CD14-positive monocyte (primary cell): ENCODE results near the gene FOXA1. TPM values are rescaled to one million over a fixed set of nuclear protein-coding genes. Genes with fewer than 3 reads are reported as not detected.

ENCODE experiments used
- DNase-seq, 3 donors: peaks; one replicate each; pipeline ENCODE4 v3.0.0-alpha.2; 2011 to 2022
- H2AFZ ChIP-seq: 2 replicates; pipeline ENCODE4 v1.6.0; 2012; ENCODE audit warnings: mild to moderate bottlenecking, low read depth, low read length, inconsistent platforms; ENCODE audit not compliant: insufficient read depth, poor library complexity, severe bottlenecking
- H3K27ac ChIP-seq, 2 donors: 1 replicate in 1 of 2; 2 replicates in 1 of 2; pipeline ENCODE4 v1.5.1; 2012 to 2013; ENCODE audit warnings: low read length in 2 of 2, control low read depth in 1 of 2, inconsistent platforms in 1 of 2, low read depth in 1 of 2, mild to moderate bottlenecking in 1 of 2
- H3K27me3 ChIP-seq, 2 donors: one replicate each; pipeline versions ENCODE4 v1.6.0 to v1.6.1; 2011 to 2013; ENCODE audit warnings: low read length in 2 of 2; ENCODE audit not compliant: control insufficient read depth in 2 of 2, insufficient read depth in 2 of 2
- H3K36me3 ChIP-seq, 2 donors: replicated peaks in 1 of 2; 1 replicate in 1 of 2; 2 replicates in 1 of 2; pipeline versions ENCODE4 v1.5.1 to v1.6.1; 2012 to 2013; ENCODE audit warnings: low read length in 2 of 2, control low read depth in 1 of 2, inconsistent platforms in 1 of 2, mild to moderate bottlenecking in 1 of 2; ENCODE audit not compliant: insufficient read depth in 2 of 2, control insufficient read depth in 1 of 2
- H3K4me1 ChIP-seq, 2 donors: 1 replicate in 1 of 2; 2 replicates in 1 of 2; pipeline versions ENCODE4 v1.5.1 to v1.6.1; 2012 to 2013; ENCODE audit warnings: low read length in 2 of 2, control low read depth in 1 of 2, inconsistent platforms in 1 of 2, mild to moderate bottlenecking in 1 of 2, moderate library complexity in 1 of 2; ENCODE audit not compliant: insufficient read depth in 2 of 2, control insufficient read depth in 1 of 2
- H3K4me2 ChIP-seq: replicated peaks from 2 replicates; pipeline ENCODE3; 2012; ENCODE audit warnings: low read length, moderate library complexity, mild to moderate bottlenecking; ENCODE audit not compliant: poor library complexity, severe bottlenecking; ENCODE audit errors: extremely low read depth
- H3K4me3 ChIP-seq, 3 experiments: fragments of 200-600 bp in 1 of 3; sonication (generic) in 1 of 3; replicated peaks in 1 of 3; 1 replicate in 2 of 3; 2 replicates in 1 of 3; pipeline ENCODE4 v1.5.1; 2011 to 2013; ENCODE audit warnings: low read length in 3 of 3, mild to moderate bottlenecking in 3 of 3, control low read depth in 2 of 3, low read depth in 2 of 3, inconsistent platforms in 1 of 3, moderate library complexity in 1 of 3
- H3K79me2 ChIP-seq: 2 replicates; pipeline ENCODE4 v1.6.0; 2012; ENCODE audit warnings: mild to moderate bottlenecking, control low read depth, inconsistent platforms, low read length, moderate library complexity; ENCODE audit not compliant: insufficient read depth
- H3K9ac ChIP-seq: 2 replicates; pipeline ENCODE4 v1.6.0; 2017; ENCODE audit warnings: low read length, mild to moderate bottlenecking; ENCODE audit not compliant: insufficient read depth, poor library complexity, severe bottlenecking
- H3K9me3 ChIP-seq, 2 donors: replicated peaks in 1 of 2; 1 replicate in 1 of 2; 2 replicates in 1 of 2; pipeline versions ENCODE4 v1.5.1 to v1.6.1; 2012 to 2013; ENCODE audit warnings: low read length in 2 of 2, control low read depth in 1 of 2; ENCODE audit not compliant: control insufficient read depth in 1 of 2, insufficient read depth in 1 of 2
- H4K20me1 ChIP-seq: 2 replicates; pipeline ENCODE4 v1.6.0; 2012; ENCODE audit warnings: mild to moderate bottlenecking, low read length, control low read depth, moderate library complexity; ENCODE audit not compliant: insufficient read depth
- H3K27ac Mint-ChIP-seq, 7 donors: one replicate each; pipeline ENCODE4 v1.8.0; 2020; ENCODE audit warnings: mild to moderate bottlenecking in 7 of 7, mixed read lengths in 7 of 7, moderate library complexity in 6 of 7, inconsistent platforms in 2 of 7
- H3K27me3 Mint-ChIP-seq, 3 donors: one replicate each; pipeline ENCODE4 v1.8.0; 2021 to 2022; ENCODE audit warnings: low read depth in 3 of 3, mild to moderate bottlenecking in 3 of 3, mixed read lengths in 3 of 3, moderate library complexity in 3 of 3, inconsistent platforms in 1 of 3
- H3K36me3 Mint-ChIP-seq, 2 donors: one replicate each; pipeline ENCODE4 v1.8.0; 2020; ENCODE audit warnings: mixed read lengths in 2 of 2, inconsistent platforms in 1 of 2, mild to moderate bottlenecking in 1 of 2
- H3K4me1 Mint-ChIP-seq: one replicate; pipeline ENCODE4 v1.8.0; 2020; ENCODE audit warnings: mild to moderate bottlenecking, mixed read lengths
- H3K4me3 Mint-ChIP-seq, 2 donors: one replicate each; pipeline ENCODE4 v1.8.0; 2020; ENCODE audit warnings: mild to moderate bottlenecking in 2 of 2, mixed read lengths in 2 of 2, moderate library complexity in 1 of 2
- H3K9me3 Mint-ChIP-seq, 7 donors: one replicate each; pipeline ENCODE4 v1.8.0; 2020 to 2022; ENCODE audit warnings: mixed read lengths in 7 of 7, mild to moderate bottlenecking in 6 of 7, moderate library complexity in 6 of 7, inconsistent platforms in 2 of 7
- CTCF ChIP-seq: fragments of 200-600 bp; IDR thresholded peaks from one replicate; pipeline ENCODE4 v1.8.0; 2022; ENCODE audit warnings: antibody characterized with exemption, mild to moderate bottlenecking
- WGBS: methylation state at CpG from one replicate; pipeline ENCODE4 v1.1.5; 2013; ENCODE audit warnings: missing lambda C conversion rate; ENCODE audit not compliant: insufficient coverage; 5-methylcytosine and 5-hydroxymethylcytosine counted together
- intact Hi-C, 2 donors: fragments of 100-400 bp; cut with micrococcal nuclease; formaldehyde crosslinking; loops; one replicate each; pipeline versions ENCODE4 v1.15.0 to v1.15.1; 2023
- polyA plus RNA-seq, 3 donors: library from polyadenylated mRNA; depleted of rRNA in 1 of 3; unstranded in 2 of 3; stranded (reverse) in 1 of 3; fragments of 300-500 nt in 2 of 3; fragments of >200 nt in 1 of 3; fragmentation: Illumina TruSeq in 2 of 3; gene quantifications; 1 replicate in 2 of 3; 2 replicates in 1 of 3; pipeline ENCODE4 v1.2.3, GENCODE V29; 2012 to 2021

The FOXA1 gene
- polyA plus RNA-seq, 3 donors = 0.09 TPM; not detected in 2

DNA sequence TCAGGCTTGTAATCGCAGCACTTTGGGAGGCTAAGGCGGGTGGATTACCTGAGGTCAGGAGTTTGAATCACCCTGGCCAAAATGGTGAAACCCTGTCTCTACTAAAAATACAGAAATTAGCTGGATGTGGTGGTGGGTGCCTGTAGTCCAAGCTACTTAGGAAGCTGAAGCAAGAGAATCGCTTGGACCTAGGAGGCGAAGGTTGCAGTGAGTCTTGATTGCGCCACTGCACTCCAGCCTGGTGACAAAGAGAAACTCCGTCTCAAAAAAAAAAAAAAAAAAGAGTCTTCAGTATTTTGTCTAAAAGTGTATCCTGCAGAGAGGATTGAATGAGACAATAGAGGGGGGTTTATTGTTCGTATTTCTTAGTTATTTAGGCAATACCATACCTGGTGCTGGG, 25.3 kb downstream of the FOXA1 start:
- Histone ChIP-seq H3K27ac (no peak overlapping the region), H3K79me2 (no peaks in the 10 kb centered on the region), H3K36me3 (no peaks in the 10 kb centered on the region), H2AFZ (no peak overlapping the region), H3K4me3 (no peak overlapping the region), H4K20me1 (no peaks in the 10 kb centered on the region), H3K9ac (no peak overlapping the region), H3K4me1 (no peaks in the 10 kb centered on the region), H3K9me3 (no peaks in the 10 kb centered on the region), H3K4me2 (no peak overlapping the region), H3K27me3 (no peaks in the 10 kb centered on the region)
- H3K27me3 Mint-ChIP-seq = peaks cover 0 to 10% (median 2%) of the 10 kb centered on the region in 3 donors
- H3K27ac Mint-ChIP-seq = no peak overlapping the region
- no peaks in the 10 kb centered on the region for H3K4me1 Mint-ChIP-seq
- DNase-seq = no peak
- no CpG with 5 or more reads among the region's 7 CpGs for WGBS
- no peak for TF ChIP-seq CTCF
- H3K9me3 Mint-ChIP-seq = peaks cover 0 to 2% (median 1%) of the 10 kb centered on the region in 7 donors
- intact Hi-C loops = no loop called here
- H3K4me3 Mint-ChIP-seq = no peak overlapping the region
- H3K36me3 Mint-ChIP-seq = no peaks in the 10 kb centered on the region

- Histone ChIP-seq H3K4me3 (no peak overlapping the region), H3K9ac (no peak overlapping the region), H3K4me2 (no peak overlapping the region), H3K27ac (no peak overlapping the region), H3K27me3 (no peaks in the 10 kb centered on the region), H3K4me1 (no peaks in the 10 kb centered on the region), H4K20me1 (no peaks in the 10 kb centered on the region), H3K9me3 (no peaks in the 10 kb centered on the region), H3K36me3 (no peaks in the 10 kb centered on the region), H3K79me2 (no peaks in the 10 kb centered on the region), H2AFZ (no peak overlapping the region)
- Mint-ChIP-seq H3K27me3 (peaks cover 0 to 8% (median 3%) of the 10 kb centered on the region in 3 donors), H3K4me3 (no peak overlapping the region), H3K36me3 (no peaks in the 10 kb centered on the region), H3K9me3 (peaks cover 0 to 1% (median 0%) of the 10 kb centered on the region in 7 donors), H3K27ac (no peak overlapping the region), H3K4me1 (no peaks in the 10 kb centered on the region)
- WGBS = 0% methylated on average over 1 of the region's 3 CpGs
- no peak for TF ChIP-seq CTCF
- DNase-seq = no peak
- intact Hi-C loops = no loop called here
Measured at GRCh38 chr14:37566811-37567371, 28.2 kb downstream of the FOXA1 start.
